ENCODE results near the gene CSK. TPM values are rescaled to one million over a fixed set of nuclear protein-coding genes. Genes with fewer than 3 reads are reported as not detected.
A peak's percentile ranks its signal among the peaks of the same experiment; 100 is the strongest.

CSK gene
- total and polyA plus RNA-seq, 2 donors (not counting 1 experiment from before 2014, with no cell fraction given) = 325 to 651 TPM

- intact Hi-C loops (cut with micrococcal nuclease) = loop anchor here (1.0 to 10.0 kb wide), 3 partner anchors 9 to 346 kb away; partner anchors contain the start of gene SEMA7A
- no peaks in the 10 kb centered on the region for H3K27me3 ChIP-seq (replicated peaks in 1 of 4; ENCODE audit: control extremely low read depth in 1 of 4, control insufficient read depth in 3 of 4, insufficient read depth in 4 of 4, low read length in 3 of 4)
- H3K27me3 Mint-ChIP-seq = no peaks in the 10 kb centered on the region
- peaks cover 3% of the 10 kb centered on the region for H4K20me1 ChIP-seq (ENCODE audit: control insufficient read depth, insufficient read depth, low read length, poor library complexity, severe bottlenecking)
- TF ChIP-seq EZH2 (IDR thresholded peaks at IDR 0.05; ENCODE audit: borderline replicate concordance, insufficient read depth, low read depth, low read length, poor library complexity, severe bottlenecking) (no peak), CTCF (IDR thresholded peaks at IDR 0.05) (no peak)
- peak overlapping the region; percentile 84 for H3K9ac ChIP-seq (ENCODE audit: low read length)
- H3K4me1 Mint-ChIP-seq = peaks cover 85% of the 10 kb centered on the region
- ChIA-PET CTCF (interaction anchor here (0.6 to 37.1 kb wide), 7 partner anchors 1 to 164 kb away, joined by 3 to 2548 read pairs (median 7); partner anchors contain the start of genes CSK and LMAN1L), POLR2A (interaction anchor here (0.6 to 15.2 kb wide), 6 partner anchors 9 to 384 kb away, joined by 3 to 572 read pairs (median 5); partner anchors contain the start of gene FAM219B)
- H3K4me3 ChIP-seq (ENCODE audit: control extremely low read depth in 1 of 5, extremely low read depth in 1 of 5, insufficient read depth in 1 of 5, low read depth in 2 of 5, low read length in 4 of 5) = peak overlapping the region; percentile 74 to 93 (median 80)
- peaks cover 68 to 84% of the 10 kb centered on the region in 2 donors for H3K4me1 ChIP-seq (ENCODE audit: control insufficient read depth in 2 of 2, insufficient read depth in 2 of 2, low read length in 2 of 2)
- WGBS (ENCODE audit: insufficient coverage) = 10% methylated on average over 16 of the region's 16 CpGs
- DNase-seq (peak; percentile 69), ATAC-seq (ENCODE audit: low read depth) (no peak)
- peak overlapping the region; percentile 91 to 99 for H3K27ac ChIP-seq (ENCODE audit: low read length in 2 of 2)
- H2AFZ ChIP-seq (ENCODE audit: insufficient read depth, low read depth, low read length, poor library complexity, severe bottlenecking) = peak overlapping the region; percentile 12
- peak overlapping the region; percentile 93 for H3K4me3 Mint-ChIP-seq
- no peaks in the 10 kb centered on the region for H3K9me3 Mint-ChIP-seq (ENCODE audit: insufficient read depth)
- H3K9me3 ChIP-seq (ENCODE audit: control extremely low read depth in 1 of 3, control insufficient read depth in 2 of 3, insufficient read depth in 1 of 3, low read length in 2 of 3) = peaks cover 0 to 6% (median 0%) of the 10 kb centered on the region in 3 donors
- peak overlapping the region; percentile 98 for H3K27ac Mint-ChIP-seq
- H3K79me2 ChIP-seq (ENCODE audit: control insufficient read depth, insufficient read depth, low read length) = peaks cover 65% of the 10 kb centered on the region
- H3K4me2 ChIP-seq (replicated peaks; ENCODE audit: low read depth, low read length, poor library complexity, severe bottlenecking) = peak overlapping the region; percentile 97
- H3K36me3 ChIP-seq (replicated peaks in 1 of 2; ENCODE audit: control extremely low read depth in 1 of 2, control insufficient read depth in 1 of 2, extremely low read depth in 1 of 2, insufficient read depth in 2 of 2, low read length in 1 of 2) = no peaks in the 10 kb centered on the region
Measured at GRCh38 chr15:74780523-74781430, 1.1 kb upstream of the CSK start.

Measured in B cell (primary cell).